Colon (tissue), 2 donors: ENCODE results near the gene KIAA1217.

Experiments
- FAIRE-seq: peaks from 2 replicates; lab custom pipeline; 2012; peaks lifted over from hg19 to GRCh38; lab: Jason Lieb, UNC
- donor health status: control.
- donor health status: control.

The KIAA1217 gene

DNA sequence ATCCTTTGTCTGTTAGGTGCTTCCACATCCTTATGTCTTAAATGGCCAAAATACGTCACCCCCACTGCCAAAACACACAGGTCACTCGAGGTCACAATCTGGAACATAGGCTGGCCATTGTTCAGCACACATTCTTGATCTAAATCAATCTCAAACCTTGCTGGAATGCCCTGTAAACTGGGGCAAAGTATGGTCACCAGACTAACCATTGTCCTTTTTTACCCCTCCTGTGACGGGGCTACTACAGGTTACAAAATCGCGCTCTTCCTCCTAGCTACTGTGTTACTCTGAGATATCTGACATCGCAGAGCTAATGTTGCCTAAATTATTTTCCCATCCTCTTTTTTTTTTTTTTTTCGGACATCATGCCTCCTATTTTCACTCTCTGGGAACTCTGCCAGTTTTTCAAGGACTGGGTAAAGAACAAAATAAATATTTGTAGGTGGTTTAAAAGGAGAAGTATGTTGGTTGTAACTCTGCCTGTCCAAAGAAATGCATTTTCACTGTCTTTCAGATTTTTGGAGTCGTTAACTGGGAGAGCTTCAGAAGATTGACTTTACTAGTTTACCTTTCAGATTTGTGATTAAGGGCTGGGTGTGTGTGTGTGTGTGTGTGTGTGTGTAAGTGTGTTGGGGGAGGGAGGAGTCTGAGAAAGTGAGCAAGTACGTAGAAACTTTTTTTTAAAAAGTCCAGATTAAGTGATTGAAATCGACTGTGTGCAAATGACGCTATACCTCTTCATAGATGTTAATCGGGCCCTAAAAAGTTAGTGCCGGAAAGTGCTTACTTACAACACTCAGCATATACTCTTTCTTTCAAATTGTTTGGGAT, 942 bp upstream of the KIAA1217 start:
- no peak for FAIRE-seq

DNA sequence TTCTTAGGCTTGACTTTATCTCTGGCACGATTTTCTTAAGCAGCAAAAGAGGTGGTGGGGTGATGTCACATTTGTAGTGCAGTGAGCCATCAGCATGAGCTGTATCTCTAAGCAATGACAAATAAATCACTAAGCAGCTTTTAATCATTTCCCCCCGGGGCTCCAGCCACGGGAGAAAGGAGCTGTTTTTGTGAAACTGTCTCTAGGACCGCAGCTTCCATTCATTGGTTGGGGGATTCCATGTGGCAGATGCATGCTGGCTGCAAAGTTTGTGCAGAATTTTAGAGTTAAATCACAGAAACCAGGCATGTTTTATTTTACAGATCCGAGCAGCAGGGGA, 464 bp downstream of the KIAA1217 start:
- no peak for FAIRE-seq

DNA sequence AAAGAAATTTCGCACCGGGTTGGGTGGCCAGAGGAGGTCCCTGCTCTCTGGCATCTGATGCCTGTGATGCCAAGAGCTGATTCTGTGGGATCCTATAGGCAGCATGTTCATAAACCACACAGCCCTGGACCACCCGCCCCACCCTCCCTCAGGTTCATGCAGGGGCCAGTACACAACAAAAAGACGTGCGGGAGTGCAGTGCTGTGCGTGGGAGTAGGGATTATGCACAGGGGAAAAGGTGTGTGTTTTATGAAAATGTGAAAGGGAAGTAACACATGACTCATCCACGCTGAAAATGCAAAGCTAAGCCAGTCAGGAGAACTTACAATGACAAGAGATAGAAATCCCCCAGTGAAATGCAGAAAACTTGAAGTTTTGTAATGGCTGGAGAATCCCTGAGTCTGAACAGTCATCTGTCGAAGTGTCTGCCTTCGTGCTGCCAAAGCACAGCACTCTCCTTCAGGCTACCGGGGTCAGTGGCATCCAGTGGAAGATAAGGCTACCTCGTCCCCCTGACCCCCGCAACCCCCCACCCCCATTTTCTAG, 1.1 kb downstream of the KIAA1217 start:
- FAIRE-seq: no peak

DNA sequence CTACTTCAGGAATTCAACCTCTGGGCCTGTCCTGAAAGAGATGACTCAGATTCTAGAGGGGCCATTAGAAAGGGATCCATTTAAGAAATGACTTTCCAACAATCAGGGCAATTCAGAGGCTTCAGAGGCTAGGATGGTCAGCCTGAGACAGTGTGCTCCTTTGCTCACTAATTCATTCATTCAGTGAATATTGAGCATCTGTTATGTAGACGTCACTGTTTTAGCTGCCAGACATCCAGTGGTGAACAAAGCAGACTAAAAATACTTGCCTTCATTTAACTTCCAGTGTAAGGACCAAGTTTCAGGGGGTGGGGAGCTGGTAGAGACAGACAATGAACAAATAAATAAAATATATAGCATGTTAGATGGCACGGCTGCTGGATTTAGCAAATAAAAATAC, 1.6 kb downstream of the KIAA1217 start:
- FAIRE-seq: no peak

DNA sequence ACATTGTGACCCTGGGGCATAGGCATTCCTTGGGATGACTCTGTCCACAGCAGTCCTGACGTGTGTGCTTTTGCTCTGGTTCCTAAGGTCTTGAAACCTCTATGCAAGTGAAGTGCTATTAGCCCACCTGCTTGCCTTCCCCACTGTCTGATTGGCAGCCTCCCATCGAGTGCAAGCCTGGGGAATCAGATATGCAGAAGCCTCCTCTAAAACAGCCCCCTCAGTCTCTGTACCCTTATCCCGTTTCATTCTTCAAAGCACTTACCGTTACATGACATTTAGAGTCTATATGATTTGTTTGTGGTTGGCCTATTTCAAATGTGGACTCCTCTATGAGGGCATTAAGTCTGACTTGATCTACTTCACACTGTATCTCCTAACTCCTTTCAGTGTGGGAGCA, 4.3 kb downstream of the KIAA1217 start:
- FAIRE-seq: no peak

DNA sequence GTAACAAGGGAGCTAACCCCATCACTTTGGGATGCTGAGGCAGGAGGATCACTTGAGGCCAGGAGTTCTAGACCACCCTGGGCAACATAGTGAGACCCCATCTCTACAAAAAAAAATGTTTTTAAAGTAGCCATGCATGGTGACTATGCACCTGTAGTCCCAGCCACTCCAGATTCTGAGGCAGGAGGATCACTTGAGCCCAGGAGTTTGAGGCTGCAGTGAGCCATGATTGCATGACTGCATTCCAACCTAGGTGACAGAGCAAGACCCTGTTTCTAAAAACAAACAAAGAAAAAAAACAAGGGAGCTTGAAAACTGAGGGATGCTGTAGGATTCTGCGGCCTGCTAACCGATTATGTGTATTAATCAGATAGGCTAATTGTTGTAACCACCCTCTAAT, 4.9 kb downstream of the KIAA1217 start:
- no peak for FAIRE-seq

DNA sequence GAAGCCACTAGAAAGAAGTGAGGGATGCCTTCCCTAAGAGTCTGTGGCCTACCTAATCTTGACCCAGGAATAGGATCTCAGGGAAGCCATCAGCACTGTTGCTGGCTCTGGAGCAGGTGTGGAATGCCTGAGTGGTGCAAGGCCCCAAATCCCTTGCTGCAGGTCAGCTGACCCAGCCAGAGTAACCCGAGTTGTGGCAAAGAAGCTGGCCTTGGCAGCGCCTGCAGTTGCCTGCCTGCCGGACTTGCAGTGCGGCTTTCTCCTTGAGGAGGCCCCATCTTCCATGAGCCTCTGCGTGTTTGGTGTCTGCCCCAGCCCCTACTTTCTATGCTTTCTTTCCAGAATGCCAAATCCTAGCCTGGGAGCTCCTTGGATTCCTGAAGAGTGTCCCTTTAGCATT, 5.8 kb downstream of the KIAA1217 start:
- FAIRE-seq: no peak

DNA sequence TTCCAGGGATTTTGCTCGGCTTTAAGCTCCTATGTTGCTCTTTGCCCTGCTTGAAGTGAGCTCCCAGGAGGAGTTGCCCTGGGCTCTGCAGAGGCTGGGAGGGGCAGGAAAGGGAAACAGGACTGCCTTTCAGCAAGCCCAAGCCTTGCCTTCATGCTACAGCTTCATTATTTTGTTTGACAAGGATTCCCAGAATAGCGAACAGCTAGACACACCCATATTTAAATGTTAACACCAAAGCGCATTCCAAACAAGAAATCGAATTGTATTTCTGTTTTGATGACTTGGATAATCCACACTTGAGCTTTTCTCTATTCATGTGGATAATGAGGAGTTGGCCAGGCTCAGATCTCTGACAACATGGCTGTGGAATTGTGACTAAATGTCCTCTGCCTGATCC, 6.3 kb downstream of the KIAA1217 start:
- no peak for FAIRE-seq

DNA sequence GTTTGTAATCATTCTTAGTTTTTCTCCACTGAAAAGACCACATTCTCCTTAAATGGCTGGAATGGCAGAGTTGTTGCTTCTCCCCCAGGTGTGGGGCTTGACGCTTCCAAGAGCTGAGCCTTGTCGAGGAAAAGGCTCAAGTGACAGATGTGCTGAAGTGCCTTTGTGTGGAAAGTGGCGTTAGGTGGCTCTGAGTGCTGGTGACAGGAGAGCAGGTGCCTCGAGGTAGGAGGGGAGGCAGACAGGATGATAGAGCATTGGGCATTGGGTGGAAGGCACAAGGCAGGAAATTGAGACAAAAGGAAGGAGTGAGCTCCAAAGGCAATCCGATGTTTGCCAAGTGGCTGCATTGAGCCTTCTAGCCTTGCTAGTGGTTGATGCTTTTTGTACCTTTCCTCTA, 6.7 kb downstream of the KIAA1217 start:
- no peak for FAIRE-seq

DNA sequence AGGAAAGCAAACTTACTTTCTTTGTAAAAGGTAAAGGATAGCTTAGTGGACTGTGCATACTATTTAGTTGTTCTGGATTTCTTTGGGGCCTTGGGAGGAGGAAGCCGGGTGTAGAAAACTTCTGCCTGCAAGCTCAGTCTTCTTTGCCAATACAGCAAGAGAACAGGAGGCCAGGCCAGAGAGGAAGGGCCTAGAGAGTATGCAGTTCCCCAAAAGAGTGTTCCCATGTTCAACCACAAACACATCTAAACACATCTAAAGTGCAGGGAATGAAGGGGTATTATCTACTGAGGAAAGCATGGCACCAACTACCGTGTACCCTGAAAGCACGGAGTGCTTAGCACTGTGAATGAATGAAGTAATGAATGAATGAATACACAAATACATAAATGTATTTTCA, 11.0 kb downstream of the KIAA1217 start:
- no peak for FAIRE-seq

DNA sequence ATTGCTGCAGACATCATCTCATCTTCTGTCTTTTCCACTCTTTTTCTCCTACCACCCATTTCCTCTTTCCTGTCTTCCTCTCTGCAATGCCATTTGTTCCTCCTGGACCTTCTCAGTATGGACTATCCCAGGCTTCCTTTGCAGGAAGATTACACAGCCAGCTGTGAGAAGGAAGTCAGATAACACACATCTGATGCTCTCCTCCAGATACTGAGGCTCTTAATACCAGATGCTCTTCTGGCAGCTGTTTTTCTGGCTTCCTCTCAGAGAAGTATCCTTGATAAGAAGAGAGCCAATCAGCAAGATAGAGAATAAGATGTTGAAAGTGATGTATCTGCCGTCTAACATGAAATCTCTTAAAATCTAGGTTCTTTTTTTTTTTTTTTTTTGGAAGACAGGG, 14.4 kb downstream of the KIAA1217 start:
- FAIRE-seq: no peak

DNA sequence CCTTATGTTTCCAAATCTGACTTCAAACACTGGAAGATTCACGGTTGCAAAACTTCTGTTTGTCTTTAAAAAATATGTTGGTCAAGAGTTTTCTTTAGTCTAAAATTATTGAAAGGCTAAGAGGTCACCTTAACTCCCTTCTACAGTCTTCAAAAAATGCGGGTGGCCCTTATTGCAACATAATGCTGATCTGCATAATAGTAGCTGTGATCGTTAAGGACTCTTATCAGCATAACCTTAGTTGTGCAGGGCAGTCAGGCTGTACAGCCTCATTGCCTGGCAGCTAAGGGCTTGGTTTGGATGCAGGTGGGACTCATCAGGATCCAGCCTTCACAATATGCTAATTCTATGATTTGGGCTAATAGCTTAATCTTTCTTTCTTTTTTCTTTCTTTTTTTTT, 15.0 kb downstream of the KIAA1217 start:
- no peak for FAIRE-seq

DNA sequence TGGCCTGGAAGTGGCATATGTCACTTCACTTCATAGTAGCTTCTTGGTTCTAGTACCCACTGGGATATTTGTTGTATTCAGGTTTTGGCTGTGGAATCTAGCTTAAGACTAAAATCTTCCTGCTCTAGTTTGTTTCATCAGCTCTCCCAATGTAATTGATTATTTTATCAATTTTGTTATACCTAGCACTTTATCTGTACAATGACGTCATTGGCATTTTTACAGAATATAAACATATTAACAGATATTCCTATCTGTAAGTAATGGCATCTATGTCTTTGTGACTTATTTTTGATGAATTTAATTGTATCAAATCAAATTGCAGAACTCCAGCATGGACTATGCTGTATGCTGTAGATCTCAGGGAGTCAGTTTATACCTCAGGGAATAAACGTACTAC, 19.7 kb downstream of the KIAA1217 start:
- no peak for FAIRE-seq

DNA sequence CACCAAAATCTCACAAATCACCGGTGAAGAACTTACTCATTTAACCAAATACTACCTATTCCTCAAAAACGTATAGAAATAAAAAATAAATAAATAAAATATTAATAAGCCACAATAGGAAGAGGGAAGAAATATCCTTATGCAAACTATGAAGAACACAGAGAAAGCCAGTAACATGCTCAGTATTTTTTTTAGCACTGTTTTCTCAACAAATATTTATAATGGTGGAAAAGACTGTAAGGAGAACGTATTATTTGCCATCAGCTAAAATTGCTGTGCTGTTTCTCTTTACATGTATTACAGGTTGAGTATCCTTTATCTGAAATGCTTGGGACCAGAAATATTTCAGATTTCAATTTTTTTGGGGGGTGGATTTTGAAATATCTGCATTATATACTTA, 21.0 kb downstream of the KIAA1217 start:
- no peak for FAIRE-seq

DNA sequence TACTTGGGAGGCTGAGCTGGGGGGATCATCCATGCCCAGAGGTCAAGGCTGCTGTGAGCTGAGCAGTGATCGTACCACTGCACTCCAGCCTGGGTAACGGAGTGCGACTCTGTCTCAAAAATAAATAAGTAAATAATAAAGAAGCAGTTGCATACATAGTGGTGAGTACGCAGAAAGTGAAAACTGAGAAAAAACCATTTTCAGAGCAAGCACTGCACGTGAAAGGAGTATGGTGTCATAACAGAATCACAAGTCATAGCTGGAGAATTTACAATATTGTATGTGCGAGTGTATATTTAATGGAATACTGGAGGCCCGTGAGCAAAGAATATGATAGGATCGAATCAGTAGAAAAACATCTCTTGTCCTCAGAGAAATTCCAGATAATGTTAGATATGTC, 22.3 kb downstream of the KIAA1217 start:
- no peak for FAIRE-seq

DNA sequence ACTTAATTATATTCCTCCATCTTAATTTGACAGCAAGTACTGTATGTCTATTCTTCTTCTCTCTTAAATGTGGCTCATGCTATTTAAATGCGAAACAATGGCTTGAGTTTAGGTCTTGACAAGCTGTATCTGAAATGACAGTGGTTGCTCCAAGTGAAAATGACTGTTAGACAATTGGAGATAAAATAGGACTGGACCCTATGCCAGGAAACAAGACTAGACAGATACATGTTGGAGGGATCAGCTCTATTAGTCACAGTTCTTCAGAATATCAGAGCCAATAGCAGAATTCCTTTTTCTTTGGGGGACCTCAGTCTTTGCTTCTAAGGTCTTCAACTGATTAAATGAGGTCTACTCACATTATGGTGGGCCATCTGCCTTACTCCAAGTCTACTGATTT, 25.8 kb downstream of the KIAA1217 start:
- no peak for FAIRE-seq

DNA sequence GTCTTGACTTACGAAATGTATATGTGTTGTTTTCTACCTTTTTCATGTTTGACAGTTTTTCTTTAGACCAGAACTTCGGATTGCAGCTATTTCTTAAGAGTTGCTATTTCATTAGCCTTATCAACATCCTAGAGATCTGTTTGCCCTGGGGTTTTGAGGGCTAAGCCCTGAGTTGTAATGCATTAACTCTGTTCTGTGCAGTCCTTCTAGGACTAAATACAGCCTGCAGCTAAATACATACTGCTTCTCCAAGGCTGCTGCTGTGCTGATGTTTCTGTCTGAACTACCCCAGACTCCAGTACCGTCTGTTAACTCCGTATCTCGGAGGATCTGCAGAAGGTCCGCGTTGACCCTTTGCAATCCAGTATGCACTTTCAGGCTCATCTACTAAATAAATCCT, 26.5 kb downstream of the KIAA1217 start:
- FAIRE-seq: no peak

DNA sequence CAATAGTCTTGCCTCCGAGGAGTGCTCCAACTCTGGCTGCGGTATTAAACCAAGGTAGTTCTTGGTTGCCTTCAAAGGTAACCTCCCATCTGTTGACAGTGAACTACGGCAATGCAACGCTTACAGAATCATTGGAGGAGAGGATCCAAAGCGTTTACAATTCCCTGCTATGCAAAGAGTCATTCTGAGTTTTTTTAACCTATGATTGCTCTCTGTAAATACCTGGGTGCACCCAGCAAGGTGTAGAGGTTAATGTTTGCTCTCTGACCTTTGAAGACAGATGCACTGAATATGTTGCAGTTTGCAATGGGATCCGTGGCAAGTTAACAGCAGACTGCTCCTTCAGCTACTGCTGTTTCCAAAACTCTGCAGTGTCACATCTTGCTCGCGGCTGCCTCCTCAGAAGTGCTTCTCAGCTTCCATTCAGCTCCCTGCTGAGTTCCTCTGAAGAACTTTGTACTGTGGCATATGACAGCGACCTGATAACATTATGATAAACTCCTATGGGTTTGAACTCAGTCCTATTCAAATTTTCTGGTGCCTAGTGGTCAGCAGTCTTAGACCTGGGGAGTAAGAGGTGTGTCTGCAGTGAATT, 29.0 kb downstream of the KIAA1217 start:
- no peak for FAIRE-seq

DNA sequence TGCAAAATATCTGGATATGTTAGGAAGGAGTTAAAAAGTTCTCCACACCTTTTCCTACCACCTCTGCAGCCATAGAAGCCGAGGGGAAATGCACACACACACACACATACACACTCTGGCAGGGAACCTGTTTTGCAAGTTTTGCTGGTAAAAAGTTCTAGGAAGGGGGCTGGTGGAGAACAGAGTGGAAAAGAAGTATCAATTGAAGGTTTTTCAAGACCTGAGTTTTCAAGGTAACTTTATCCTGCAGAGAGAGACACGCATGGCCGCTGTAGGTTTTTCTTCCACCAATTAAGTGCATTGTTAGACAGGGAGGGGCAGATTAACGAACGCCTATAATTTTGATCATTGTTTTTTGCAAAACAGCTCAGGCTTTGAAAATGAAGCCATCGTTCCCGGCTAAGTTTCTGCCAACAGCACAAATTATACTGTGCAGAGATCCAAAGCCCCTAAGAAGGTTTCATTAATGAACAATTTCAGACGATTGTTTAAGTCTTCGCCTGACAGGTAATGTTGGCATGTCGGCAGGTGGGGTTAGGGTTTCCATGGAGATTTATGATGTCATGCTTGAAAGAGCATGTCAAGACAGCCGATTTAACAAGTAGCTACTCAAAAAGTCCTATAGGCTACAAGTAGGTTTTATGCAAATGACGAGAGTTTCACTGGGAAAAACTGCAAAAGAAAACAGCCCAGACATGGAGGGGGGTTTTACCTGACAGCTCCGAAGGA, 29.7 kb downstream of the KIAA1217 start:
- no peak for FAIRE-seq

DNA sequence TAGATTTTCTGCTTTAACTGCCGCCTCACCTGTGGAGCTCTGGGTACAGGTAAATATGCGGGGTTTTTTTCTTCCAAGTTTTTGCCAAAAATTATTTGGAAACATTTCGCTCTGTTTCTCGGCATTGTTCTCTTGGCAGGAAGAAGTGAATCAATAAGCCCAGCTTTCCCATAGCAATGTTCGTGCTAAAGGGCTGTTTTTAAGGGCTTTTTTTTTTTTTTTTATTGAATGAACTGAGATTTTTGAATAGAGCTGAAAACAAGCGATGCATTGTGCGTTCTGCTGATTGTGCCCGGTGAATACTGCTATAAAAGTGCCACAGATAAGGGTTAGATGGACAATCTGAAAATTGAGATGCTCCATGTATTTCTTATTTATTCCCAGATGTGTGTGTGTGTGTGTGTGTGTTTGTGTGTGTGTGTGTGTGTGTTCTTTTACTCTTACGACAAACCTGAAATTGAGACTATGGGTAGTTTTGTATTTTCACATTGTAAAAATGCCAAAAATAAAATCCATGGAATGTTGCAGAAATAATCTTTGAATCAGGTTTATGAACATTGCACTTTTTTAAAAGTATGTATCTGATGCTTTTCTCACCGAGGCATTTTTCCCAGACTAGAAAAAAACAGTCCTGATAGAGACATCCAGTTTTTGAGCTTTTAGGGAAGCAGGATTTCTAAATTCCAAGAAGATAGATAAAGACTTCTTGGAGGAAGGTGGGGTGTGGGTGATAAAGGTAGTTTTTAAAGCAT, 30.5 kb downstream of the KIAA1217 start:
- no peak for FAIRE-seq

DNA sequence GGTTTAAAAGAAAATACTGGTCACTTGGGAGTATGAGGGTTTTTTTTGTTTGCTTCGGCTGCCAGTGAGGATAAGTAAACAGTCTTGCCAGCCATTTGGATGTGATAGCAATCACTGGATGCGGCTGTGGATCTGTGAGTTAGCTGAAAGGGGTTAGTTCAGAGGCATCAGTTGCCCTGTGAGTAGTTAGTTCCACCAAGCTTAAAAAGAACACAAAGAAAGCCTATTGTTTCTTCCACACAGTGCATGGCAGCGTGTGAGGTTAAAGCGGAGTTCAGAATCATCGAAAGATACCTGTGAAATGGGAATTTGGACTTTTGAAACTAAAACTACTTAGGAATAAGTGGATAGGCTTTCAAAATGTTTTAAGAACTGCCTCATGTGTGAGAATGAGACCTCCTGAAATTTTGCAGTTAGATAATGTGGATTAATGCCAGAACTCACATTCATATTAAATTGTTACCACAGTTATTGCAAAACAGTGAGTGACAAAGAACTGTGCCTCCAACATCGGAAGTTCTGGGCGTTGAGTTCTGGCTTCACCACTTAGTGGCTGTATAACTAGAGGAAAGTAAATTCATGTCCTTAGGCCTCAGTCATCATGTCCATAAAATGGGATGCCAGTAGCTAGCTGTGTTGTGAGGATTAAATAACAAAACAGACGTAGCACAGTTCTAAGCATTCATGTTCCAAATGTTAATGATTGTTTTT, 31.3 kb downstream of the KIAA1217 start:
- FAIRE-seq: no peak

DNA sequence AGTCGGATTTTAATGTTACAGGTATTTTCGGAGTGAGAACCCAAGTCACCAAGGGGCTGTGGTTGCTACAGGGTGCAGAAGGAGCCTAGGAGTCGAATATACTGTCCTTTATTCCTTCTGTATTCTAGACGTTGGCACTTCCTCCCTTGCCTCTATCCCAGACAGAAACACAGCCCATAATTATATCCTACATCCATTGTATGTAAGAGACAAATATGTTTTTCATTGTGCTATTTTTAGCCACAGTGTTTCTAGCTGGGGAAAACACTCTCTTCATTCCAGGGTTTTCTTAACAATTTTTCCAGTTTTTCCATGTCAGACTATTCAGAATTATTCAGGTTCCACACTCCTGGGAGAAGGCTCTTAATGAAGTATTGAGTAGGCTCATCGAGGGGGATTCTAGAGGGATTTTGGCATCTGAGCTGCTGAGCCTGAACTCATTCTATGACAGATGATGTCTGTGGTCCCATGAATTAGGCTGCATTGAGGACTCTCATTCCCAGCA, 32.6 kb downstream of the KIAA1217 start:
- no peak for FAIRE-seq
